SK-N-SH (cell line): ENCODE results near the gene PPP2R3A. TPM values are rescaled to one million over a fixed set of nuclear protein-coding genes. Genes with fewer than 3 reads are reported as not detected.

Source experiments
- CTCF ChIA-PET: fragments of 300-600, 350-600 bp; formaldehyde crosslinking; extraction: SDS; loops from one replicate; lab custom pipeline; 2021; lab: Yijun Ruan, JAX
- POLR2A ChIA-PET: fragments of 350-600 bp; sonication (Branson Sonifier 250); formaldehyde crosslinking; extraction: SDS; loops from one replicate; lab custom pipeline; 2020; ENCODE audit warnings: antibody characterized with exemption, inconsistent platforms; lab: Yijun Ruan, JAX
- DNase-seq: peaks from one replicate; pipeline ENCODE4 v3.0.0; 2012
- H2AFZ ChIP-seq: fragments of 200-600 bp; sonication (generic); 2 replicates; pipeline ENCODE4 v1.8.1; 2016; ENCODE audit warnings: antibody characterized with exemption, mild to moderate bottlenecking, low read depth
- H3F3A ChIP-seq: fragments of 200-600 bp; sonication (generic); replicated peaks from 2 replicates; pipeline ENCODE3; 2016; ENCODE audit warnings: antibody characterized with exemption, mild to moderate bottlenecking; ENCODE audit not compliant: insufficient read depth
- H3K27ac ChIP-seq, 2 experiments: fragments of 200-500 bp in 1 of 2; fragments of 200-600 bp in 1 of 2; sonication (Bioruptor generic) in 1 of 2; sonication (generic), shearing (Covaris generic) in 1 of 2; 2 replicates each; pipeline versions ENCODE4 v1.5.1 to v1.6.1; 2014 to 2016; ENCODE audit warnings: low read depth in 2 of 2, inconsistent platforms in 1 of 2, low read length in 1 of 2, mild to moderate bottlenecking in 1 of 2, mixed read lengths in 1 of 2
- H3K27me3 ChIP-seq: fragments of 200-600 bp; sonication (generic), shearing (Covaris generic); 2 replicates; pipeline ENCODE4 v1.6.1; 2016; ENCODE audit warnings: mixed run types; ENCODE audit not compliant: insufficient read depth
- H3K36me3 ChIP-seq, 2 experiments: fragments of 200-500 bp in 1 of 2; fragments of 200-600 bp in 1 of 2; sonication (Bioruptor generic) in 1 of 2; sonication (generic) in 1 of 2; replicated peaks in 1 of 2; 2 replicates each; pipeline versions ENCODE3 to v1.5.1; 2014 to 2016; ENCODE audit warnings: low read length in 1 of 2, mild to moderate bottlenecking in 1 of 2; ENCODE audit not compliant: insufficient read depth in 2 of 2, control insufficient read depth in 1 of 2
- H3K4me1 ChIP-seq, 2 experiments: fragments of 200-500 bp in 1 of 2; fragments of 200-600 bp in 1 of 2; sonication (Bioruptor generic) in 1 of 2; sonication (generic), shearing (Covaris generic) in 1 of 2; 2 replicates each; pipeline versions ENCODE4 v1.5.1 to v1.6.1; 2014 to 2016; ENCODE audit warnings: low read depth in 1 of 2, low read length in 1 of 2, mixed run types in 1 of 2; ENCODE audit not compliant: insufficient read depth in 2 of 2, control insufficient read depth in 1 of 2
- H3K4me2 ChIP-seq: fragments of 200-600 bp; sonication (generic), shearing (Covaris generic); 2 replicates; pipeline ENCODE4 v1.6.1; 2017; ENCODE audit warnings: mixed run types
- H3K4me3 ChIP-seq, 2 experiments: fragments of 200-500 bp in 1 of 2; fragments of 200-600 bp in 1 of 2; sonication (Bioruptor generic) in 1 of 2; sonication (generic), shearing (Covaris generic) in 1 of 2; 2 replicates each; pipeline versions ENCODE4 v1.5.1 to v1.8.1; 2014 to 2016; ENCODE audit warnings: low read depth in 2 of 2, inconsistent platforms in 1 of 2, low read length in 1 of 2, mild to moderate bottlenecking in 1 of 2, mixed read lengths in 1 of 2, moderate library complexity in 1 of 2
- H3K79me2 ChIP-seq: fragments of 200-600 bp; sonication (generic); 2 replicates; pipeline ENCODE4 v1.8.1; 2017; ENCODE audit warnings: mild to moderate bottlenecking; ENCODE audit not compliant: insufficient read depth
- H3K9ac ChIP-seq: fragments of 200-600 bp; sonication (generic); 2 replicates; pipeline ENCODE4 v1.6.1; 2017; ENCODE audit warnings: mixed run types
- H3K9me2 ChIP-seq: fragments of 200-600 bp; sonication (generic); 2 replicates; pipeline ENCODE4 v1.6.1; 2017; ENCODE audit warnings: mixed run types
- H3K9me3 ChIP-seq: fragments of 200-600 bp; sonication (generic); 2 replicates; pipeline ENCODE4 v1.6.1; 2017; ENCODE audit warnings: mixed run types, mild to moderate bottlenecking, moderate library complexity
- H4K20me1 ChIP-seq: fragments of 200-600 bp; sonication (generic); 2 replicates; pipeline ENCODE4 v1.6.1; 2017; ENCODE audit warnings: mild to moderate bottlenecking, mixed run types; ENCODE audit not compliant: insufficient read depth
- CHD2 ChIP-seq: fragments of 150-350 bp; IDR thresholded peaks from 2 replicates; pipeline ENCODE4 v1.6.1; 2018; ENCODE audit warnings: low read length; ENCODE audit not compliant: partially characterized antibody
- CTCF ChIP-seq: fragments of 200-600 bp; sonication (generic); IDR thresholded peaks from 2 replicates; pipeline ENCODE4 v1.6.1; 2017; ENCODE audit warnings: antibody characterized with exemption, mild to moderate bottlenecking, moderate library complexity
- ELF1 ChIP-seq: IDR thresholded peaks from 2 replicates; pipeline ENCODE4 v1.4.0; 2012
- FOSL2 ChIP-seq: IDR thresholded peaks from 2 replicates; pipeline ENCODE4 v1.4.0; 2012; ENCODE audit warnings: low read depth, mild to moderate bottlenecking, moderate library complexity, borderline replicate concordance
- FOXJ3 ChIP-seq: sonication (generic); formaldehyde crosslinking; IDR thresholded peaks from 2 replicates; pipeline ENCODE4 v1.5.1; 2020; ENCODE audit warnings: mild to moderate bottlenecking, missing genetic modification reagents
- PBX3 ChIP-seq: IDR thresholded peaks from 2 replicates; pipeline ENCODE4; 2012
- RCOR1 ChIP-seq: fragments of 150-350 bp; IDR thresholded peaks from 2 replicates; pipeline ENCODE4 v1.6.1; 2017; ENCODE audit warnings: antibody characterized with exemption, low read length
- REST ChIP-seq: IDR thresholded peaks from 2 replicates; pipeline ENCODE4 v1.6.1; 2012; ENCODE audit warnings: mild to moderate bottlenecking, low read depth, low read length, moderate library complexity
- SMC3 ChIP-seq: IDR thresholded peaks from 2 replicates; pipeline ENCODE4 v1.6.1; 2012; ENCODE audit warnings: low read depth, low read length, improper control_type of control experiment
- TAF1 ChIP-seq: IDR thresholded peaks from 2 replicates; pipeline ENCODE4 v1.6.1; 2012; ENCODE audit warnings: low read depth, mild to moderate bottlenecking, low read length, moderate library complexity, borderline replicate concordance
- TEAD4 ChIP-seq: IDR thresholded peaks from 2 replicates; pipeline ENCODE4 v1.4.0; 2012; ENCODE audit warnings: mild to moderate bottlenecking, borderline replicate concordance; ENCODE audit not compliant: insufficient read depth
- USF1 ChIP-seq: IDR thresholded peaks from 2 replicates; pipeline ENCODE4 v1.4.0; 2012; ENCODE audit warnings: low read depth, borderline replicate concordance
- ZBTB33 ChIP-seq: IDR thresholded peaks from 2 replicates; pipeline ENCODE4 v1.4.0; 2012; ENCODE audit warnings: low read depth, borderline replicate concordance
- WGBS: methylation state at CpG from one replicate; pipeline ENCODE4 v1.1.6; 2017; ENCODE audit warnings: low lambda C conversion rate; 5-methylcytosine and 5-hydroxymethylcytosine counted together
- polyA plus RNA-seq, 3 experiments: library from polyadenylated mRNA; depleted of rRNA; stranded (reverse); fragments of >200 nt; gene quantifications; 2 replicates each; pipeline ENCODE4 v1.2.3, GENCODE V29; 2012

PPP2R3A gene
- polyA plus RNA-seq, 1 of the 3 experiments (the other 2 are of a cell fraction), result 3.9 TPM

- WGBS, result 57% methylated on average over 9 of the region's 9 CpGs
- H3K9ac ChIP-seq, result peak overlapping the region; percentile 30; the same call in 1 of the 2 replicates
- H3K36me3 ChIP-seq, result peaks cover 0 to 8% of the 10 kb centered on the region in 2 experiments
- peaks cover 39% of the 10 kb centered on the region for H3F3A ChIP-seq
- CTCF ChIA-PET, result interaction anchor here (0.5 to 3.3 kb wide), 8 partner anchors 9 to 943 kb away, joined by 3 to 26 read pairs (median 5); partner anchors contain the start of gene STAG1
- no peak overlapping the region for H3K4me3 ChIP-seq
- no peaks in the 10 kb centered on the region for H3K27me3 ChIP-seq
- H3K9me2 ChIP-seq, result no peaks in the 10 kb centered on the region
- peak overlapping the region; percentile 3 for H3K4me2 ChIP-seq
- H3K4me1 ChIP-seq, result peaks cover 8 to 14% of the 10 kb centered on the region in 2 experiments
- POLR2A ChIA-PET, result interaction anchor here (1.1 kb wide), 1 partner anchor 681 kb away, joined by 3 read pairs; the partner anchor contains the start of gene STAG1
- TF ChIP-seq TEAD4 (no peak), CTCF (peak; percentile 44), REST (no peak)
- no peaks in the 10 kb centered on the region for H3K9me3 ChIP-seq
- no peak overlapping the region for H2AFZ ChIP-seq
- peak overlapping the region; percentile 36 to 72 for H3K27ac ChIP-seq
- no peaks in the 10 kb centered on the region for H4K20me1 ChIP-seq
- no peaks in the 10 kb centered on the region for H3K79me2 ChIP-seq
- no peak for DNase-seq
Observed at GRCh38 chr3:136070953-136071949, 105.7 kb downstream of the PPP2R3A start.

- Histone ChIP-seq H3K4me3 (no peak overlapping the region), H3K27me3 (no peaks in the 10 kb centered on the region), H3K9me3 (no peaks in the 10 kb centered on the region), H3K4me2 (no peak overlapping the region), H3K27ac (peak overlapping the region in 1 of 2 experiments; percentile 66; a peak in 2 of 4 replicates), H3K9ac (no peak overlapping the region), H3K79me2 (no peaks in the 10 kb centered on the region), H4K20me1 (no peaks in the 10 kb centered on the region), H3K4me1 (peaks cover 8 to 14% of the 10 kb centered on the region in 2 experiments), H2AFZ (no peak overlapping the region), H3K9me2 (no peaks in the 10 kb centered on the region), H3K36me3 (peaks cover 0 to under 1% of the 10 kb centered on the region in 2 experiments), H3F3A (peaks cover 24% of the 10 kb centered on the region)
- 96% methylated on average over 1 of the region's 1 CpG for WGBS
- ChIA-PET CTCF (interaction anchor here (0.7 to 4.1 kb wide), 11 partner anchors 9 to 939 kb away, joined by 3 to 36 read pairs (median 5); partner anchors contain the start of gene STAG1), POLR2A (interaction anchor here (0.6 to 1.1 kb wide), 2 partner anchors 120 to 678 kb away, joined by 3 to 4 read pairs; partner anchors contain the start of gene STAG1)
- DNase-seq, result no peak
- TF ChIP-seq CHD2 (no peak), TAF1 (no peak), ZBTB33 (no peak), ELF1 (no peak), RCOR1 (no peak), FOXJ3 (CRISPR knock-in tag) (no peak), SMC3 (no peak), FOSL2 (no peak), USF1 (no peak), PBX3 (no peak)
Observed at GRCh38 chr3:136074546-136075170, 109.1 kb downstream of the PPP2R3A start.
